HG03025 (cell line): ENCODE measurements around the gene IREB2.
A peak's percentile ranks its signal among the peaks of the same experiment; 100 is the strongest.

ENCODE experiments used
- ATAC-seq: cut with Tn5 transposase; IDR thresholded peaks from one replicate; pipeline ENCODE4 v1.9.1; 2021; ENCODE audit warnings: mild to moderate bottlenecking, moderate library complexity; ENCODE audit not compliant: unreplicated experiment, low FRiP score

Gene IREB2

DNA sequence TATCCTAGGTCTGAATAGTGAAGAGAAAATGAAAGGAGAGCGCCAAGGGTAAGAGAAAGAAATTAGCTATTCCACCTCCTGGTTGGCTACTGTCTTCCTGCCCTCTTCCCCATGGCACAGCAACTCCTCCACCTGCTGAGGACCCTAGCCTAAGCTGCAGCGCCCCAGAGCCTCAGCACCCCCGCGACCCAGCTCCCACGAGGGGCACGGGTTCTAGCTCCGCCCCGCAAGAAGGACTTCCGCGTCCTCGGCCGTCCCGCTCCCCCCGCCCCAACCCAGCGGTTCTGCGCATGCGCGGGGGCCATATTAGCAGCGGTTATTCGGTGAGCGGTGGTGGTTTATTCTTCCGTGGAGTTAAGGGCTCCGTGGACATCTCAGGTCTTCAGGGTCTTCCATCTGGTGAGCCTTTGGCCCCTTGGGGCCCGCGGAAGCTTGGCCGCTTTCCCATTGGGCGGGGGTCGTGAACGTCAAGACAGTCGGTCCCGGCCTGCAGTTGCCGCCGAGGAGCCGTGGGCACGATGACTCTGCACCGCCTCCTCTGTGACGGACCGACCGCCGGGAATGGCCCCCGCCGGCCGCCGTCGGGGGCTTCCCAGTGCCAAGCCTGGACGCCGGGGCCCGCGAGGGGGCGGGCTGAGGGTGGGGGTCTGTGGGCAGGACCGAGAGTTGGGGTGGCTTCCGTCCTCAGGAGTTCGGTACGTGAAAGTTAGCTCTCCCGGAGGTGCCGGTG is 102.3 kb downstream of the IREB2 start, which contains the start of gene PSMA4:
Gene PSMA4, plus strand, starts transcription at position 304 of the 730 bp plus-strand sequence. CDS start 1,484 bp downstream, outside the sequence.
- peak; percentile 75 for ATAC-seq

DNA sequence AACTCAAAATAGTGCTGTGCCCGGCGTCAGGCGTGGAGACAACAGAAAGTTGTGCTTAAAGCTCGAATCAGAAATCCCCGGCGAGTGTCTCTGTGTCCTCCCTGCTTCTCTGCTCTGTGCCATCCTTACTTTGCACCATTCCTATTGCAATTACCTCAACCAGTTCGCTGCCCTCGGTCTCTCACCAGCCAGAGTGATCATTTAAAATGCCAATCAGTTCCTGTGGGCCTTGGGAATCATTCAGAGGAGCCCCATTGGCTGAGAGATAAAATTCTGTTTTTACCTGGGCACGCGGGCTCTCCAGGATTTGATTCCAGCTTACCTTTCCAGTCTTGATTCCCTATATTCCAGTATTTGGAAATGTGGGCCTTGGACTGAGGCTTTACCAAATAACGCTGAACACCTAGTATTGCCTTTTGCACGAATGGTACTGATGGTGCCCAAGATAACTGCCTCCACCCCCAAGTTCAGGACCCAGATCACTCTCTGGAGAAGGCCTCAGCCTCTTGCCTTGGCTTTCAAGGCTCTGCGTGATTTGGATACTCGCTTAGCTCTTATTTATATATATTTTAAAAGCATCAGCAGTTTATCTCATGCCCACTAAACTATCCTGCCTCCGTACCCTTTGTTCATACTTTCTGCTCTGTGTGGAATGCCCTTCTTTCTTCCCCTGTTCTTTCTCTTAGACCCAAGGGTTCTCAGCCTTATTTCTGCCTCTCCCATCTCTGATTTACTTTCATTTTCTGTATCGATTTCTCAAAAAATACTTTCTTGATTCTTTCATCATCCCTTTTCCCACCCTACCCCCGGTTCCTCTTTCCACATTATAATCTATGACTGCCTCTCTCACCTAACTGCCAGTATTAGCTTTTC is 103.1 kb downstream of the IREB2 start:
- ATAC-seq = no peak

DNA sequence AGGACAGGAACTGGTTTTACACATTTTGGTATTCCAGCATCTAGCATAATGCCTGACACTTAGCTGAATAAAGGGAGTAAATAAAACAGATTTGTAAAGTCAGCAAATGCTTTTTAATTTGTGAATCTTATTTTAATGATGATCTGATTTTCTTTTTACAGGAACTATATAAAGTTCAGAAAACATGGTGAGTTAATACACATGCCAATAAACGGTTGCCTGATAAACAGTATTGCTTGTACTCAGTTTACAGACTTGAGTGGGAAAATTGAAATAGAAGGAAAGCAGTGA is 103.7 kb downstream of the IREB2 start:
- no peak for ATAC-seq

DNA sequence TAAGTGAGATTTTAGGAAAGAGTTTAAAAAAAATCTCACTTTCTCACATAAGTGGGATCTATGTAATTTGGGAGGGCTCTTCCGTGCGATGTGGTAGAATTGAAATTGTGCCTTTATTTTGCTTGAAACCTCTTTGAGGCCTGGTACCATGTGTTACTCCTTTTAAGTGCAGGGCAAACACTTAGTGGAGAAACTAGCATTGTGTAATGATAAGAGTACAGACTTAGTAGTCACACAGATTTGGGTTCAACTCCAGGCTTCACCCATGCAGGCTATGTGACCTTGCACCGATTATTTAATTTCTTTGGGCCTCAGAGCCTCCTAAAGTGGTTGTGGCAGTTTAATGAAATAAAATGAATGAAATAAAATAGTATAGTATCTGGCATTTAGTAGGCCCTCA is 104.6 kb downstream of the IREB2 start:
- no peak for ATAC-seq

DNA sequence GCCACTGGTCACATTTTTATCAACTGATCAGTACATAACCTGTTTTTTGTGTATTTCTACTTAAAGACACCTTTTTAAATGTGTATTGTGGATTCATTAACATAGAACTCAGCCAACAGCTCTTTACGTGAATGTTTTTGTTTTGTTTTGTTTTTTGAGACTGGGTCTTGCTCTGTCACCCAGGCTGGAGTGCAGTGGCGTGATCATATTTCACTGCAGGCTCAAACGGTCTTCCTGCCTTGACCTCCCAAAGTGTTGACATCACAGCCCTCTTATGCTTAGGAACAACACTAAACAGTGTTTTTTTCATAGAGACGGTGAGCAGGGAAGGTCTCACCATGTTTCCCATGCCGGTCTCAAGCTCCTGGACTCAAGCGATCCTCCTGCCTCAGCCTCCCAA is 112.2 kb downstream of the IREB2 start:
- no peak for ATAC-seq

DNA sequence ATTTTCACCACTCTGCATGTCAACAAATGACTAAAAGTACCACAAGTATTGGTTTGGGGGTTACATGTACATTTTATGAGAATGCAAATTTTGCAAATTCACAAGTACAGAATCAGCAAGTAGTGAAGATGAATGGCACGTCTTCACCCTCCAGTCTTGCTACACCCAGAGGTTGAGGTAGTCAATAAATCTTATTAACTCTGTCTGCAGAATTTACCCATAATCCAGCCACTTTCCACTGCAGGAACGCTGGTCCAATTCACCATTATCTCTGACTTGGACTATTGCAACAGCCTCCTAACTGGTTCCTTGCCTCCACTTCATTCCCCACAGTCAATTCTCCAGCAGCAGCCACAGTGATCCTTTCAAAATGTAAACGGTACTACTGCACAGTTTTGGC is 112.8 kb downstream of the IREB2 start:
- no peak for ATAC-seq
